22Rv1 (cell line): ENCODE data around the gene C5.

Experiments used
- H3K27ac ChIP-seq: fragments of 450-650 bp; 2 replicates; pipeline ENCODE4 v1.5.1; 2017
- ZFX ChIP-seq: fragments of 450-650 bp; IDR thresholded peaks from 2 replicates; pipeline ENCODE4 v1.6.1; 2017; ENCODE audit warnings: antibody characterized with exemption, borderline replicate concordance
- TF ChIP-seq, protein P1 (sequence below): fragments of 450-650 bp; IDR thresholded peaks from 2 replicates; pipeline ENCODE4 v1.5.1; 2017; ENCODE audit warnings: mild to moderate bottlenecking

The C5 gene

DNA sequence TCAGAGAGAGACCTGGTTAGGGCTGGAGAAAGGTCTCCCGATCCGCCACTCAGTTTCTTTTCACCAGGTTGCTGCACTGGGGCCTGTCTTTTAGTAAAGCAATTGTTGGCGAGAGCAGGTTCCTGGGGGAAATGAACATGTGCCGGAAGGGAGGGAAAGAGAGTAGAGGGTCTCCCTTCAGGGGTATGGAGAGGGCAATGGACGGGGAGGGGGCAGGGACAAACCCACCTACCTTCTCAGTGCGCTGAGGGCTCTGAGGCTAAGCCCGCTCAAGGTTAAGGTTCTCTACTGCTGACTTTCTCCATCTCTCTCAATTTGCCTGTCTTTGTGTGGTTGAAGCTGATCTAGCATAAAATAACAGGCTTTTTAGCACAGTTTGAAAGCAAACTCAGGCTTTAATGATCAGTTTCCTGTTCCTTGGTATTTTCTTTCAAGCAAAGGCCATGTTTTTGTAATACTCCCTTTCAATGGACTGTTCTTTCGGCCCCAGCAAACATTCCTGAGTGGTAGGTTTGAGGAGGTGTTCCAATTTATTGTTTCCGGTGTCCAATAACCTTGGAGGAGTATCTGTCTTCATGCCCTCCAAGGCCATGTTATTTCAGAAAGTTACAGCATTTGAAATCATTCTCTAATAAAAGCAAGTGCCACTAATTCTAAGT, 98.0 kb downstream of the C5 start:
- no peak for TF ChIP-seq ZFX
- TF ChIP-seq, protein P1, sequence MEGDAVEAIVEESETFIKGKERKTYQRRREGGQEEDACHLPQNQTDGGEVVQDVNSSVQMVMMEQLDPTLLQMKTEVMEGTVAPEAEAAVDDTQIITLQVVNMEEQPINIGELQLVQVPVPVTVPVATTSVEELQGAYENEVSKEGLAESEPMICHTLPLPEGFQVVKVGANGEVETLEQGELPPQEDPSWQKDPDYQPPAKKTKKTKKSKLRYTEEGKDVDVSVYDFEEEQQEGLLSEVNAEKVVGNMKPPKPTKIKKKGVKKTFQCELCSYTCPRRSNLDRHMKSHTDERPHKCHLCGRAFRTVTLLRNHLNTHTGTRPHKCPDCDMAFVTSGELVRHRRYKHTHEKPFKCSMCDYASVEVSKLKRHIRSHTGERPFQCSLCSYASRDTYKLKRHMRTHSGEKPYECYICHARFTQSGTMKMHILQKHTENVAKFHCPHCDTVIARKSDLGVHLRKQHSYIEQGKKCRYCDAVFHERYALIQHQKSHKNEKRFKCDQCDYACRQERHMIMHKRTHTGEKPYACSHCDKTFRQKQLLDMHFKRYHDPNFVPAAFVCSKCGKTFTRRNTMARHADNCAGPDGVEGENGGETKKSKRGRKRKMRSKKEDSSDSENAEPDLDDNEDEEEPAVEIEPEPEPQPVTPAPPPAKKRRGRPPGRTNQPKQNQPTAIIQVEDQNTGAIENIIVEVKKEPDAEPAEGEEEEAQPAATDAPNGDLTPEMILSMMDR: no peak
- H3K27ac ChIP-seq: no peak overlapping the region

DNA sequence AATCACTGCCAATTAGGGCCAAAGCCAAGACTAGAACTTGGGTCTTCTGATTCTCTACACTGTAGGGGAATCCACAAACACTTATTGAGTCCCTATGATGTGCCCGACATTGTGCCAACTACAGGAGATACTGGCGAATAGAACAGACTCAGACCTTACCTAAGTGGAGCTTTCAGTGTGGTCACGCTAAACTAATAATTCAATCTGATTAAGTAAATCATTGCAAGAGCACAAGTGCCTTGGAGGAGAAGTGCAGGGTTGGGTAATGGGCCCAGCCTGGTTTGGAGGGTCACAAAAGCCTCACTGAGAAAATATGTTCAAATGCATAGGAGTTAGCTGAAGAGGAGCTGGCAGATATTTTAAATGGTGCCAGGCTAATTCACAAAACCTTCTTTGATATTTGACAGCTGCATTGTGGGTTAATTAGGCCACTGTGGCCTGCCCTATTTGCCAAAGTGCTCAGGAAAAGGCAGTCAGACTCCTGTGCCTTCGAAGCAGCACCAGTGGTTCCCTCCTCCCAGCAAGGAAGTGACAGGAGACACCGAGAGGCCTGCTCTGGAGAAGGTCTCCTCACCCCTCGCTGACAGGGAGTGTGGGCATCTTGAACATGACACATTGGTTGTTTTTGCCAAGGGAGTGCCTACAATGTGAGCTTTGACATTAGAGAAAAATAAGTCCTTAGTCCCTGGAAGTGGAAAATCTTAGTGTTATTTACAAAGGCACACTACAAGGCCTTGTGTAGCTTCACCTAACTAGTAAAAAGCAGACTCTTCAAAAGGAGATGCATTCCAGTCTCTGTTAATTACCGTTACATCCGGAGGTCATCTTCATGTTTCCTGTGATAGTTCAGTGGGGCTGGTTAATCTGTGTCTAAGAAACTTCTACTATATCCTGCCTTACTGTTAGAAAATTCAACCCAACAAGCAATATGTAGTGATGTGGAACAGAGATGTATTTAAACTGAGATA, 99.4 kb downstream of the C5 start:
- TF ChIP-seq, protein P1: no peak
- TF ChIP-seq ZFX: no peak

DNA sequence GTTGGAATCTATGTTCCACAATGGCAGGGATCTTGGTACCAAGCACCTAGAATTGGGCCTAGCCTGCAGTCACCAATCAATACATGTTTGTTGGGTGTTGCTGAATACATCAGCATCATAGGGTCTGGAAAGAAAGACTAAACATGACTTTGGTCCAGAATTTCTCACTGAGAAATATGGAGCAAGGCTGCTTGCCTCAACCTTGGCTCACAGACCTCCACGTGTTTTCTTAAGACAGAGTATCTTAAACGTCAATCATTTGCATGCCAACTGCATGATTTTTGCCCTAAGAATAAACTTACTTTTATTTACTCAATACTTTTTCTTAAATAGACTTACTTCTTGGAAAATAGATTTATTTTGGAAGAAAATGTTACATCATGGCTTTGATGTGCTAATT, 100.8 kb downstream of the C5 start:
- H3K27ac ChIP-seq: no peak overlapping the region
- no peak for TF ChIP-seq ZFX
- TF ChIP-seq, protein P1: no peak

More for the DNA sequence above, 99.4 kb downstream of the C5 start:
- H3K27ac ChIP-seq: no peak overlapping the region

DNA sequence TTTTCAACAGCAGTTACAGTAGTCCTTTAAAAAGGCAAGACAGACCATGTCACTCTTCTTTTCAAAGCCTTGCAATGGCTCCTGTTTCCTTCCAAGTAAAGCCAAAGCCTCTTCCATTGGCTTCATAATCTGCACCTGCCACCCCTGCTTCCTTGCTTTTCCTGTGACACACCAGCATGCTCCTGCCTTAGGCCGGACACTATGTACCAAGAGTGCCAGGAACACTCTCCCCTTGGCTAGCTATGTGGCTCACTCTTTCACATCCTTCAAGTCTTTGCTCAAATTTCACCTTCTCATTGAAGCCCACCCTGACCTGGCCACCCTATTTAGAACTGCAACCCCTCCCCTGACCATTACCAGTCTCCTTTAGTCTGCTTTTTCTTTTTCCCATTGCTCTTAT, 101.3 kb downstream of the C5 start:
- H3K27ac ChIP-seq: no peak overlapping the region
- TF ChIP-seq, protein P1: no peak
- no peak for TF ChIP-seq ZFX

DNA sequence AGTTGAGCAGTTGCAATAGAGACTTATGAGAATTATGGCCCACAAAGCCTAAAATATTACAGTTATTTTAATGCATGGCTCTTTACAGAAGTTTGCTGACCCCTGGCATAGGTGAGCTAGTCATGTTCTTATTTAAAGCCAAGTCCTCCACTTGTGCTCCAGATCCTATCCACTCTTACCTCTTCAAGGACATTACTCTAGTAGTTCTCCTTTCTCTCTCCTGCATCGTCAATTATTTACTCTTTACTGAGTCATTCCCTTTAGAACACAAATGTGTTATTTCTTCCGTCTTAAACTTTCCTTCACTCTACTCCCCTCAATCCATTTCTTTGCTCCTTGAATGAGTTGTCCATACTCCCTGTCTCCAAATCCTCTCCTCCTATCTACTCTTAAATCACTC, 102.9 kb downstream of the C5 start:
- H3K27ac ChIP-seq: no peak overlapping the region
- no peak for TF ChIP-seq ZFX
- TF ChIP-seq, protein P1: no peak

DNA sequence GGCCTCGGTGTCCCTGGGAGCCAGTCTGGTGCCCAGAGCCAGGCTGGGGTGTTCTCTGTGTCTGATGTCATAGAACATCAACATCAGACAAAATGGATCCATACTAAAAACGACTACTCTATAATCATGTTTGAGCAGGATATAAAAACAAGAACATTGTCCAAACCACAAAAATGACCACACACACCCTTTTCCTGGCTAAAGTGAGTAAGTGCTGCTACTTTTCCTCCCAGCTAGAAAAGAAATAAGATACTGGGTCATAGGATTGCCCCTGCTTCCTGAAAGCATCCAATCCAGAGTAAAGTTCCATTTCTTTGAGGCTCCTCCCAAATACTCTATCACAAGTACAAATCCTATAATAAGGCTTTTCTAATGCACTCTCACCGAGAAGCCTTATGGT, 103.8 kb downstream of the C5 start:
- TF ChIP-seq, protein P1: no peak
- no peak for TF ChIP-seq ZFX
- no peak overlapping the region for H3K27ac ChIP-seq

DNA sequence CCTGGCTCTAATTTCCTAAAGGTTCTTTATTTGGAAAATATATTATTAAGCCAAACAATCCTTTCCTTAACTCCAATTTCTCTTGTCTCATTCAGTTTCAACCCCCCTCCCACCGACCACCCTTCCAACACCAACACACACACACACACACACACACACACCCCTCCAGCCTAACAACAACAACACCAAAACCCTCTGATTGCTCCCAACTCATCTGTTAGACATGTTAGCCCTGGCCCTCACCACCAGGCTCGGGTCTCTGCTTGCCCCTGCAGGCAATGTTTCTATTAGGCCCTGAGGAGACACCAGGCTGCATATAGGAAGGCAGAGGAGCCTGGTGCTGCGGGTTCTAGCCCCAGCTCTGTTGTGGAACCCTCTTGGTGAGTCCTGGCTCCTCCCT, 105.1 kb downstream of the C5 start:
- H3K27ac ChIP-seq: no peak overlapping the region
- TF ChIP-seq ZFX: no peak
- TF ChIP-seq, protein P1: no peak
